Measurements from ENCODE around the gene MACROD2.

DNA sequence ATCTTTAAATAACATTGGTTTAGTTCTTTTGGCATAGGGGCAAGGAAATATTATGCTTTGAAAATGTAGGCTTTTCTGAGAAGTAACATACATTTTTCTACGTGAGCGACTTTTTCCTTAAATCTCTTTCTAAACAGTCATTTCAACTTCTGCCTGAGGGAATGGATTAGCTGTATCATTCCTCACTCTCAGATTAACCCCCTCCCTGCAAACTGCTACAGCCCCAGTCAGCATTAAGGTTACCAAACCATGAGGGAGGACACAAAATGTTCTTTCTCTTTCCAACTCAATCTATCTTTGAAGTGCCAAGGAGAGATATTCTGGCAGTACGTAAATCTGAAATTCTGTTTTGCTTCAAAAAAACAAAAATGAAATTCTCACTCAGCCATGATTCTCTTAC lies 573.4 kb downstream of the MACROD2 start:
- TF ChIP-seq, protein P1, sequence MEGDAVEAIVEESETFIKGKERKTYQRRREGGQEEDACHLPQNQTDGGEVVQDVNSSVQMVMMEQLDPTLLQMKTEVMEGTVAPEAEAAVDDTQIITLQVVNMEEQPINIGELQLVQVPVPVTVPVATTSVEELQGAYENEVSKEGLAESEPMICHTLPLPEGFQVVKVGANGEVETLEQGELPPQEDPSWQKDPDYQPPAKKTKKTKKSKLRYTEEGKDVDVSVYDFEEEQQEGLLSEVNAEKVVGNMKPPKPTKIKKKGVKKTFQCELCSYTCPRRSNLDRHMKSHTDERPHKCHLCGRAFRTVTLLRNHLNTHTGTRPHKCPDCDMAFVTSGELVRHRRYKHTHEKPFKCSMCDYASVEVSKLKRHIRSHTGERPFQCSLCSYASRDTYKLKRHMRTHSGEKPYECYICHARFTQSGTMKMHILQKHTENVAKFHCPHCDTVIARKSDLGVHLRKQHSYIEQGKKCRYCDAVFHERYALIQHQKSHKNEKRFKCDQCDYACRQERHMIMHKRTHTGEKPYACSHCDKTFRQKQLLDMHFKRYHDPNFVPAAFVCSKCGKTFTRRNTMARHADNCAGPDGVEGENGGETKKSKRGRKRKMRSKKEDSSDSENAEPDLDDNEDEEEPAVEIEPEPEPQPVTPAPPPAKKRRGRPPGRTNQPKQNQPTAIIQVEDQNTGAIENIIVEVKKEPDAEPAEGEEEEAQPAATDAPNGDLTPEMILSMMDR (IDR thresholded peaks at IDR 0.05): no peak
- TF ChIP-seq POLR2A (IDR thresholded peaks at IDR 0.05): no peak

Measured in tibial nerve (tissue), 3 donors.